ENCODE measurements around the gene NBPF11. TPM values are rescaled to one million over a fixed set of nuclear protein-coding genes. Genes with fewer than 3 reads are reported as not detected.
"Not testable (repeated sequence)": the region's sequence is repeated elsewhere in the genome, so short reads cannot be mapped to it uniquely, and the experiment has no call there.

The NBPF11 gene
- total RNA-seq, 1 donor from 2014 or later, result 13.6 TPM

DNA sequence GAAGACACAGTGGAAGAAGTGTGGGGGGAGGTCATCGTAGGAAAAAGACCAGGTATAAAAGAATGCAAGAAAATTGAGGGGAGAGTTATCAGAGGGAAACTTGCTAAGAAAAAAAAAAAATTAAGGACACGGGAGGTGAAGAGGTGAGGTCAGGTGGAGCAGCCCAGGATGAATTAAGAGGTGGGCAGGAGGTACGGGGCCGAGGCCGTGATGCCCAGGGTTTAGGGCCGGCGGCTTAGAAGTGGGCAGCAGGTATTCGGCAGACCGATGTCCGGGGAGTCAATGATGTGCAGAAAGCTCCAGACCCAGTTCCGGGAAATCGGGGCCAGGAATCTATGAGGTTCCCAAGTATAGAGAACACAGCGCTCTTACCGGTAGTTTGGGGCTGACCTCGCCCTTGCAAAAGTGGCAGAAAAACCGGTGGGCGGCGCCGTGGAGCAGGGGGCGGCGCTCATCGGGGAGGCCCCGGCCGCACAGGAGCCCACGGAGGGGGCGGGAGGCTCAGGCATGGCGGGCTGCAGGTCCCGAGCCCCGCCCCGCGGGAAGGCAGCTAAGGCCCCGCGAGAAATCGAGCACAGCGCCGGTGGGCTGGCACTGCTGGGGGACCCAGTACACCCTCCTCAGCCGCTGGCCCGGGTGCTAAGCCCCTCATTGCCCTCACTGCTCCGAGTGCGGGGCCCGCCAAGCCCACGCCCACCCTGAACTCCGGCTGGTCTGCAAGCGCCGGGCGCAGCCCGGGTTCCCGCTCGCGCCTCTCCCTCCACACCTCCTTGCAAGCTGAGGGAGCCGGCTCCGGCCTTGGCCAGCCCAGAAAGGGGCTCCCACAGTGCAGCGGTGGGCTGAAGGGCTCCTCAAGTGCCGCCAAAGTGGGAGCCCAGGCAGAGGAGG lies 73.2 kb downstream of the NBPF11 start:
- H3K27ac Mint-ChIP-seq (ENCODE audit: unreplicated experiment), result not testable (repeated sequence)

DNA sequence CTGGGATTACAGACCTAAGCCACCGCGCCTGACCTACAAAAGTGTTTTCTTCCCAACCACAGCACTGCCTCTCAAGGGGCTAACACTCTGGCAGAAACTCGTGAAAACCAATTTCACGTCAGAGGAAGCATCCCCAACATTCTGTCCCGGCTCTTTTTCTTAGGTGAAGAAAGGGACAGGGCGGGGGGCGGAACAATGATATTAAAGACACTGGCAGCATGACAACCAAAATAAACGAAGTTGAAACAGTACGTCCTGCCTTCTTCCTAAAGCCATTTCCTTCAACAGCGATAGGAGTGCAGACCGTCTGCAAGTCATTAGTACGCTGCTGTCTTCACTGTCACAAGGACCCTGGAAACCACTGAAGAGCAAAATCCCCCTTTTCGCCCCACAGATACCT lies 74.0 kb downstream of the NBPF11 start:
- H3K4me3 Mint-ChIP-seq (ENCODE audit: unreplicated experiment); H3K27ac Mint-ChIP-seq (ENCODE audit: unreplicated experiment); H3K4me1 Mint-ChIP-seq (ENCODE audit: unreplicated experiment); DNase-seq (ENCODE audit: extremely low spot score, unreplicated experiment); H3K9me3 Mint-ChIP-seq (ENCODE audit: unreplicated experiment); H3K36me3 Mint-ChIP-seq (ENCODE audit: unreplicated experiment); H3K27me3 Mint-ChIP-seq (ENCODE audit: unreplicated experiment): not testable (repeated sequence)

More for the DNA sequence above, 73.2 kb downstream of the NBPF11 start:
- H3K27me3 Mint-ChIP-seq (ENCODE audit: unreplicated experiment); H3K36me3 Mint-ChIP-seq (ENCODE audit: unreplicated experiment); DNase-seq (ENCODE audit: extremely low spot score, unreplicated experiment); H3K9me3 Mint-ChIP-seq (ENCODE audit: unreplicated experiment); H3K4me1 Mint-ChIP-seq (ENCODE audit: unreplicated experiment); H3K4me3 Mint-ChIP-seq (ENCODE audit: unreplicated experiment): not testable (repeated sequence)

DNA sequence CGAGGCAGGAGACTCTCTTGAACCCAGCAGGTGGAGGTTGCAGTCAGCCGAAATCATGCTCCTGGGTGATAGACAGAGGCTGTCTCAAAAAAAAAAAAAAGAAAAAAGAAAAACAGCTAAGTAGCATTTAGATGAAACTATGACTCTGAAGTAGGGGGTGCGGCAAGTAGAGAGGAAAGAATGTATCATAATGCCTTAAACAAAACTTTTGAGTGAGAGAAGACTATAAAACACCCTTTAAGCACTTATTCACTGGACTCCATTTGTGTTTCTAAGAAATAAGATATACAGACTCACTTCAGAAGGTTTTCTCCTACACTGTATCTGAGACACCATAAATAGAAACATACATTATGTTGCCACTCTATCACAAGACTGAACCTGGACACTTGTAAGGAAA lies 74.6 kb downstream of the NBPF11 start:
- not testable (repeated sequence) for DNase-seq (ENCODE audit: extremely low spot score, unreplicated experiment); H3K4me1 Mint-ChIP-seq (ENCODE audit: unreplicated experiment); H3K4me3 Mint-ChIP-seq (ENCODE audit: unreplicated experiment); H3K36me3 Mint-ChIP-seq (ENCODE audit: unreplicated experiment); H3K27me3 Mint-ChIP-seq (ENCODE audit: unreplicated experiment); H3K27ac Mint-ChIP-seq (ENCODE audit: unreplicated experiment); H3K9me3 Mint-ChIP-seq (ENCODE audit: unreplicated experiment)

DNA sequence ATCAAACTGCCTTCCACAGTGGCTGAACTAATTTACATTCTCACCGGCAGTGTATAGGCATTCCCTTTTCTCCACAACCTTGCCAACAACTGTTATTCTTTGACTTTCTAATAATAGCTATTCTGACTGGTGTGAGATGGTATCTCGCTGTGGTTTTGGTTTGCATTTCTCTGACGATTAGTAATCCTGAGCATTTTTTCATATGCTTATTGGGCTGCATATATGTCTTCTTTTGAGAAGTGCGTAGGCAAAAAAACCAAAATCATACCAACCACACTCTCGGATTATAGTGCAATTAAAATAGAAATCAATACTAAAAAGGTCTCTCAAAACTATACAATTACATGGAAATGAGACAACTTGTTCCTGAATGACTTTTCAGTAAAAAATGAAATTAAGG lies 78.7 kb downstream of the NBPF11 start:
- H3K9me3 Mint-ChIP-seq (ENCODE audit: unreplicated experiment); H3K27ac Mint-ChIP-seq (ENCODE audit: unreplicated experiment); H3K4me3 Mint-ChIP-seq (ENCODE audit: unreplicated experiment); DNase-seq (ENCODE audit: extremely low spot score, unreplicated experiment); H3K36me3 Mint-ChIP-seq (ENCODE audit: unreplicated experiment); H3K27me3 Mint-ChIP-seq (ENCODE audit: unreplicated experiment); H3K4me1 Mint-ChIP-seq (ENCODE audit: unreplicated experiment): not testable (repeated sequence)

DNA sequence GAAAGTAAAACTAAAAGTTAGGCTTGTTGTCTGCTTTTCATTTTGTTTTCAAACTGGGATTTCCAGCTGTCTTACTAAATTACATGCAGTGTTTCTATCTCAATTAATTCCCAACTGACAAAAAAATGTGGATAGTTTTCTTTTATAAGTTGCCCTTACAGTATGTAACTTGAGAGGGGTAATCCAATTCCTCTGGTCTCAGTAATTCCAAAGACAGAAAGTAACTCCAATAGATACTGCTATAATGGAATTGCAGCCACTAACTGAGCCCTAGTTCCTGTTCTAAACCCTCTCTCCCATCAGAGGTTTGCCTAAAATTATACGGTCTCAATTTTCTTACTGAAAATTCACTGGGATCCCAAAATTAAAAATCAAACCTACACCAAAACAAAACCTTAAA lies 83.5 kb downstream of the NBPF11 start:
- not testable (repeated sequence) for H3K4me1 Mint-ChIP-seq (ENCODE audit: unreplicated experiment); H3K27me3 Mint-ChIP-seq (ENCODE audit: unreplicated experiment); H3K4me3 Mint-ChIP-seq (ENCODE audit: unreplicated experiment); DNase-seq (ENCODE audit: extremely low spot score, unreplicated experiment); H3K9me3 Mint-ChIP-seq (ENCODE audit: unreplicated experiment); H3K27ac Mint-ChIP-seq (ENCODE audit: unreplicated experiment); H3K36me3 Mint-ChIP-seq (ENCODE audit: unreplicated experiment)

DNA sequence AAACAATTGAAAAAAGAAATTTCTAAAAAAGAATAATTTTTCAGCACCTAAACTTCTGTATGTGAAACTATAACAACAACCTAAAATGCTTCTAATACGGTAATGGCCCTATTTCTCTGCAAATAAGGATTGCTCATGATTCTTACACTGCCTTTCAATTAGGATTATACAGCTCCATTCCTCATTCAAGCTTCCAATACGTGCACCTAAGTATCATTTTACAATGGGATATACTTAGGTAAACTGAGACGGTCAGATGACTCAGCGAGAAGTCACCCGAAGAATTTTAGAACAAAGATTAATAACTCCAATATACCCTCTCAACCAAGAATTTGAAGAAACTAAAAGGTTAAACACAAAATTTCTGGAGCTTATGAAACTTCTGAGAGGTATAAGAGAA lies 83.9 kb downstream of the NBPF11 start:
- H3K4me1 Mint-ChIP-seq (ENCODE audit: unreplicated experiment); H3K9me3 Mint-ChIP-seq (ENCODE audit: unreplicated experiment); H3K27ac Mint-ChIP-seq (ENCODE audit: unreplicated experiment); H3K4me3 Mint-ChIP-seq (ENCODE audit: unreplicated experiment); H3K36me3 Mint-ChIP-seq (ENCODE audit: unreplicated experiment); DNase-seq (ENCODE audit: extremely low spot score, unreplicated experiment); H3K27me3 Mint-ChIP-seq (ENCODE audit: unreplicated experiment): not testable (repeated sequence)

DNA sequence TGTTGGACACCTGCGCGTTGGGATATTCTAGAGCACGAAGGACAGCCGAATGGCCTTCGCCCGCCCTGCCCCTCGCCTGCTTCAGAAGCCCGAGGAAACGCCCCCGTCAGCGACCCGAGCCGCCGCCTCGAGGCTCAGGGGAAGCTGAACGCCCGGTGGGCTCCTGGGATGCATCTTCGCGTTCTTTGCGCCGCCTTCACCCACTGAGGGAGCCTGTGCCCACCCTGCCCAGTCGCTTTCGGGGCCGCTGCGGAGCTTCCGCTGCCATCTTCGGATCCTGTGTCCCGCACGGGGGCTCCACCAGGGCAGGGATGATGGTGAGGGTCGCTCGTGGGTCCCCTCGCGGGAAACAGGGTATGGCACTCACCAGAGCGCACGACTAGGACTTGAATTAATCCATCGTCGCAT lies 91.8 kb downstream of the NBPF11 start:
- H3K4me1 Mint-ChIP-seq (ENCODE audit: unreplicated experiment); H3K4me3 Mint-ChIP-seq (ENCODE audit: unreplicated experiment); H3K27ac Mint-ChIP-seq (ENCODE audit: unreplicated experiment); H3K27me3 Mint-ChIP-seq (ENCODE audit: unreplicated experiment); H3K9me3 Mint-ChIP-seq (ENCODE audit: unreplicated experiment); H3K36me3 Mint-ChIP-seq (ENCODE audit: unreplicated experiment); DNase-seq (ENCODE audit: extremely low spot score, unreplicated experiment): not testable (repeated sequence)

DNA sequence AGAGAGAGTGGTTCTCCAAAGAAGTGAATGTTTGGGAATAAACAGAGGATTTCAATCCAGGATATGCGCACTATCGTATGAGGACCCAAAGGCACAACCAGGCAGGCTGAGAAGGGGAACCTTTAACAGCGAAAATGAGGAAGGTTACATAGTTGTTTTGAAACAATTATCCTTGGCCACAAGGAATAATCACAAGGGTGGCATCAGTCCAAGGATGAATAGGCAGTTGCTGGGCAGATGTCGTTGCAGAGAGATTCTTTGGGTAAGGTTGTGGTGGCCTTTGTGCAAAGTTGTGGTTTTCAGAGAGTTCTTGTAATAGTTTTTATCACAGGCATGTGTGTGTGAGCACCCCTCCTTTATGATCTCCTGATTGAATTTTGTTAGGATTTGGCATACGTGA lies 94.7 kb downstream of the NBPF11 start:
- H3K4me3 Mint-ChIP-seq (ENCODE audit: unreplicated experiment); H3K9me3 Mint-ChIP-seq (ENCODE audit: unreplicated experiment); DNase-seq (ENCODE audit: extremely low spot score, unreplicated experiment); H3K27ac Mint-ChIP-seq (ENCODE audit: unreplicated experiment); H3K4me1 Mint-ChIP-seq (ENCODE audit: unreplicated experiment); H3K36me3 Mint-ChIP-seq (ENCODE audit: unreplicated experiment); H3K27me3 Mint-ChIP-seq (ENCODE audit: unreplicated experiment): not testable (repeated sequence)

Other genes with a start within 250 kb of the NBPF11 start
- gene GJA8, start 249.5 kb downstream of the NBPF11 start, total RNA-seq, result not detected in 2 replicates
- 12.6 and 14.4 TPM in 2 replicates for gene GPR89B, start 223.9 kb downstream of the NBPF11 start, total RNA-seq